Transverse colon (tissue), 4 donors: ENCODE data around the gene MAP4K4.

Experiments used
- EP300 ChIP-seq: sonication (generic); formaldehyde crosslinking; IDR thresholded peaks from one replicate; pipeline ENCODE4 v1.6.1; 2017; ENCODE audit warnings: antibody characterized with exemption, low read depth
- POLR2A ChIP-seq: fragments of 450-650 bp; IDR thresholded peaks from one replicate; pipeline ENCODE4 v1.6.1; 2016; ENCODE audit warnings: antibody characterized with exemption, mild to moderate bottlenecking, moderate library complexity
- POLR2AphosphoS5 ChIP-seq, 3 donors: sonication (generic); formaldehyde crosslinking; IDR thresholded peaks; one replicate each; pipeline ENCODE4 v1.6.1; 2016; ENCODE audit warnings: antibody characterized with exemption in 3 of 3
- TF ChIP-seq, protein P1 (sequence below), 5 experiments: fragments of 200-600 bp in 3 of 5; fragments of 450-650 bp in 2 of 5; sonication (generic) in 3 of 5; IDR thresholded peaks; 1 replicate in 2 of 5; 2 replicates in 3 of 5; pipeline ENCODE4 v1.5.1; 2016 to 2017; ENCODE audit warnings: antibody characterized with exemption in 5 of 5, inconsistent platforms in 3 of 5, mild to moderate bottlenecking in 2 of 5, moderate library complexity in 1 of 5

DNA sequence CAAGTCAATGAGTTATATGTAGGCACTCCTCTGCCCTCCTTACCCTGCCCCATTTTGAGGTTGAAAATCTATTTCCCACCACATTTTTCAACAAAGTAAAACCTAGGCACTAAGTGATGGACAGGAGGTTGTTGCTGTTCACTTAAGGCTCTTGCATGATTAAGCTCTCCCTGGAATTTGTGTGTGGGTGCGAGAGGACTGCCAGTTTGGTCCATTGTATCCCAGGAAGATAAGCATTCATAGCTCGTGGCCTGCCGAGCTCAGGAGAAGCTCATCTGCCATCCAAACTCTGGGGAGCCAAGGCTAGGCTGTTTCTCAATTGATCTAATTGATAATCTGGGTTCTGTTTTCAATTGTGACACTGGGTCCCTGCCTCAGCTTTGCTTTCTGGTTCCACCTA, 4.7 kb upstream of the MAP4K4 start:
- TF ChIP-seq, protein P1, sequence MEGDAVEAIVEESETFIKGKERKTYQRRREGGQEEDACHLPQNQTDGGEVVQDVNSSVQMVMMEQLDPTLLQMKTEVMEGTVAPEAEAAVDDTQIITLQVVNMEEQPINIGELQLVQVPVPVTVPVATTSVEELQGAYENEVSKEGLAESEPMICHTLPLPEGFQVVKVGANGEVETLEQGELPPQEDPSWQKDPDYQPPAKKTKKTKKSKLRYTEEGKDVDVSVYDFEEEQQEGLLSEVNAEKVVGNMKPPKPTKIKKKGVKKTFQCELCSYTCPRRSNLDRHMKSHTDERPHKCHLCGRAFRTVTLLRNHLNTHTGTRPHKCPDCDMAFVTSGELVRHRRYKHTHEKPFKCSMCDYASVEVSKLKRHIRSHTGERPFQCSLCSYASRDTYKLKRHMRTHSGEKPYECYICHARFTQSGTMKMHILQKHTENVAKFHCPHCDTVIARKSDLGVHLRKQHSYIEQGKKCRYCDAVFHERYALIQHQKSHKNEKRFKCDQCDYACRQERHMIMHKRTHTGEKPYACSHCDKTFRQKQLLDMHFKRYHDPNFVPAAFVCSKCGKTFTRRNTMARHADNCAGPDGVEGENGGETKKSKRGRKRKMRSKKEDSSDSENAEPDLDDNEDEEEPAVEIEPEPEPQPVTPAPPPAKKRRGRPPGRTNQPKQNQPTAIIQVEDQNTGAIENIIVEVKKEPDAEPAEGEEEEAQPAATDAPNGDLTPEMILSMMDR (IDR thresholded peaks at IDR 0.05) = no peak
- TF ChIP-seq EP300 = no peak
- TF ChIP-seq POLR2A = no peak
- no peak for TF ChIP-seq POLR2AphosphoS5 (IDR thresholded peaks at IDR 0.05)
